Suprapubic skin (tissue), 3 donors: Measurements from ENCODE around the gene FASTK.

Experiments
- CTCF ChIP-seq, 2 donors: fragments of 200-600 bp in 1 of 2; fragments of 450-650 bp in 1 of 2; sonication (generic) in 1 of 2; IDR thresholded peaks; one replicate each; pipeline ENCODE4 v1.5.1; 2016 to 2019; ENCODE audit warnings: antibody characterized with exemption in 2 of 2, mild to moderate bottlenecking in 1 of 2, moderate library complexity in 1 of 2
- EP300 ChIP-seq: sonication (generic); formaldehyde crosslinking; IDR thresholded peaks from one replicate; pipeline ENCODE4 v1.6.1; 2017; ENCODE audit warnings: antibody characterized with exemption

- TF ChIP-seq CTCF (IDR thresholded peaks at IDR 0.05) = no peak
- TF ChIP-seq EP300 = no peak
Measured at GRCh38 chr7:151062111-151062398, 18.6 kb downstream of the FASTK start.
